Keratinocyte (primary cell): ENCODE measurements around the gene DAPP1.

Source experiments
- EZH2 ChIP-seq: IDR thresholded peaks from one replicate; pipeline ENCODE4 v1.6.1; 2012; ENCODE audit warnings: inconsistent platforms, mild to moderate bottlenecking, low read length, moderate library complexity
- TF ChIP-seq, protein P1 (sequence below), 3 experiments: IDR thresholded peaks in 1 of 3; conservative IDR thresholded peaks in 1 of 3; optimal IDR thresholded peaks in 1 of 3; 2 replicates in 2 of 3; 3 replicates in 1 of 3; pipeline versions ENCODE3 to v1.5.1; 2011; ENCODE audit warnings: low read length in 3 of 3, mild to moderate bottlenecking in 3 of 3, moderate library complexity in 2 of 3, control low read depth in 1 of 3, inconsistent platforms in 1 of 3; ENCODE audit not compliant: insufficient read depth in 2 of 3; ENCODE audit errors: extremely low read depth in 1 of 3

DNA sequence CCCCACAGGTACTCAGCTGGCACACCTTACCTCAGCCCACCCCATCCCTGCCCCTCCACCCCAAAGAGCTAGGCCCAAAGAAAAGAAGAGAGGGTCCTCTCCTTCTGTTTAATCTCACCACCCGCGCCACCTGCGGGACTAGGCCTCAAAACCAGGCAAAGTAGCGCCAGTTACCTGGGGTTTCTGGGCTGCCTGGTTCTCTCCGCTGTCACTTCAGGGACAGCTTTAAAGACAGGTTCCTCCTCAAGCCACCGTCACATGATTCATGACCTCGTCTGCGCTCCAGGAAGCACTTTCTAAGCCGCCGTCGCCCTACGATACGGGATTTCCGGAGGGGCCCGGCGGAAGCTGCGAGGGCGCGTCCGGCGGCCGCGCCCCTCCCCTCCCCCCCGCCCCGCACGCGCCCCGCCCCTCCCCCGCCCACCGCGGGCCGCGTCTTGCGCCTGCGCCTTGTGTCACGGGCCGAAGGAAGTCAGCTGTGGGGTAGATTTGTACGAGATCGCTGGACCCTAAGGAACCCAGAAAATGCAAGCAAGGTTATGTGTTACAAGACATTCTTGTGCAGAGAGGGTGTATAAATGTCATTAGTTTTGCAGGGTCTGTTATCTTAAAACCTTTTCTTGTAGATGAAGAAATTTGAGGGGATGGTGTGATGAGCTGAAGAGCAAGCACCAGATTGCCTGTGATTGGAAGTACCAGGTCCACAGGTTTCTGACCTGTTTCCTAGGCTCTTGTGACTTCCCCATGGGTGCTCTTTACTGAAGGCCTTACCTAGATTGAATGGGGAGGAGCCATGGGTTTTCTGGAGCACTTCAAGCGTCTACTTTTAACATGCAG, 77.8 kb downstream of the DAPP1 start, which contains the start of gene LAMTOR3:
- TF ChIP-seq, protein P1, sequence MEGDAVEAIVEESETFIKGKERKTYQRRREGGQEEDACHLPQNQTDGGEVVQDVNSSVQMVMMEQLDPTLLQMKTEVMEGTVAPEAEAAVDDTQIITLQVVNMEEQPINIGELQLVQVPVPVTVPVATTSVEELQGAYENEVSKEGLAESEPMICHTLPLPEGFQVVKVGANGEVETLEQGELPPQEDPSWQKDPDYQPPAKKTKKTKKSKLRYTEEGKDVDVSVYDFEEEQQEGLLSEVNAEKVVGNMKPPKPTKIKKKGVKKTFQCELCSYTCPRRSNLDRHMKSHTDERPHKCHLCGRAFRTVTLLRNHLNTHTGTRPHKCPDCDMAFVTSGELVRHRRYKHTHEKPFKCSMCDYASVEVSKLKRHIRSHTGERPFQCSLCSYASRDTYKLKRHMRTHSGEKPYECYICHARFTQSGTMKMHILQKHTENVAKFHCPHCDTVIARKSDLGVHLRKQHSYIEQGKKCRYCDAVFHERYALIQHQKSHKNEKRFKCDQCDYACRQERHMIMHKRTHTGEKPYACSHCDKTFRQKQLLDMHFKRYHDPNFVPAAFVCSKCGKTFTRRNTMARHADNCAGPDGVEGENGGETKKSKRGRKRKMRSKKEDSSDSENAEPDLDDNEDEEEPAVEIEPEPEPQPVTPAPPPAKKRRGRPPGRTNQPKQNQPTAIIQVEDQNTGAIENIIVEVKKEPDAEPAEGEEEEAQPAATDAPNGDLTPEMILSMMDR (optimal IDR thresholded peaks at IDR 0.05 in 1 of 3, IDR thresholded peaks at IDR 0.05 in 1 of 3, conservative IDR thresholded peaks at IDR 0.05 in 1 of 3; ENCODE audit: extremely low read depth in 1 of 3, insufficient read depth in 2 of 3, low read length in 3 of 3): no peak
- no peak for TF ChIP-seq EZH2
